22Rv1 (cell line): Measurements from ENCODE around the gene UPP1.

ENCODE experiments used
- CTCF ChIP-seq: fragments of 450-650 bp; IDR thresholded peaks from 2 replicates; pipeline ENCODE4 v1.5.1; 2017; ENCODE audit warnings: mild to moderate bottlenecking
- ZFX ChIP-seq: fragments of 450-650 bp; IDR thresholded peaks from 2 replicates; pipeline ENCODE4 v1.6.1; 2017; ENCODE audit warnings: antibody characterized with exemption, borderline replicate concordance

GRCh38 chr7:48101352-48101751 is 12.3 kb downstream of the UPP1 start:
- no peak for TF ChIP-seq CTCF
- no peak for TF ChIP-seq ZFX
